Memory B cell (primary cell): ENCODE data around the gene NUP210.

ENCODE experiments used
- ATAC-seq: fragments of 150-1000 bp; cut with Tn5 transposase; 2 replicates; pipeline ENCODE4 v1.10.0; 2021; ENCODE audit warnings: low read depth, mild to moderate bottlenecking, moderate library complexity
- DNase-seq, 2 donors: peaks; one replicate each; pipeline ENCODE4 v3.0.0; 2022; ENCODE audit warnings: low spot score in 2 of 2
- H3K27ac Mint-ChIP-seq: one replicate; pipeline ENCODE4 v1.8.0; 2022; ENCODE audit warnings: mild to moderate bottlenecking, moderate library complexity, mixed read lengths
- H3K27me3 Mint-ChIP-seq: one replicate; pipeline ENCODE4 v1.8.0; 2022; ENCODE audit warnings: mixed read lengths
- H3K36me3 Mint-ChIP-seq: one replicate; pipeline ENCODE4 v1.8.0; 2022; ENCODE audit warnings: mild to moderate bottlenecking, mixed read lengths
- H3K4me1 Mint-ChIP-seq: one replicate; pipeline ENCODE4 v1.8.0; 2022; ENCODE audit warnings: mixed read lengths
- H3K4me3 Mint-ChIP-seq: one replicate; pipeline ENCODE4 v1.8.0; 2022; ENCODE audit warnings: mild to moderate bottlenecking, moderate library complexity, mixed read lengths
- H3K9me3 Mint-ChIP-seq: one replicate; pipeline ENCODE4 v1.8.0; 2022; ENCODE audit warnings: mixed read lengths

The NUP210 gene

DNA sequence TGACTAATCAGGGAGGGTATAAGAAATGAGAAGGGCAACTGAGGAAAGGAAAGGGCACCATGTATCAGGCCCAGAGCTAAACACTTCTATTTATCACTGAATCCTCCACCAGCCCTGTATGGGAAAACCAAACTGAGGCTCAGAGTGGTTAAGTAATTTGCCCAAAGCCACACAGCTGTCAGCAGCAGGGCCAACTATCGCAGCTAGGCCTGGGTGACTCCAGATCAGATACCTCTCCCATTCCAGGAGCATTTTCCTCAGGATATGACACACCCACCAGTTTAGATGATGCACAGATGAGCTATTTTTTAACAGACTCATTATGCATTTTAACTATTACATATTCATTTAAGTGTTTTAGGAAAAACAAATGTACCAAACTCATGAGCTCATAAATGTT, 14.5 kb downstream of the NUP210 start:
- Mint-ChIP-seq H3K9me3 (peaks cover 2% of the 10 kb centered on the region), H3K4me3 (no peak overlapping the region), H3K4me1 (peaks cover 21% of the 10 kb centered on the region), H3K36me3 (peaks cover 19% of the 10 kb centered on the region), H3K27me3 (no peaks in the 10 kb centered on the region), H3K27ac (no peak overlapping the region)
- DNase-seq (no peak), ATAC-seq (no peak)

DNA sequence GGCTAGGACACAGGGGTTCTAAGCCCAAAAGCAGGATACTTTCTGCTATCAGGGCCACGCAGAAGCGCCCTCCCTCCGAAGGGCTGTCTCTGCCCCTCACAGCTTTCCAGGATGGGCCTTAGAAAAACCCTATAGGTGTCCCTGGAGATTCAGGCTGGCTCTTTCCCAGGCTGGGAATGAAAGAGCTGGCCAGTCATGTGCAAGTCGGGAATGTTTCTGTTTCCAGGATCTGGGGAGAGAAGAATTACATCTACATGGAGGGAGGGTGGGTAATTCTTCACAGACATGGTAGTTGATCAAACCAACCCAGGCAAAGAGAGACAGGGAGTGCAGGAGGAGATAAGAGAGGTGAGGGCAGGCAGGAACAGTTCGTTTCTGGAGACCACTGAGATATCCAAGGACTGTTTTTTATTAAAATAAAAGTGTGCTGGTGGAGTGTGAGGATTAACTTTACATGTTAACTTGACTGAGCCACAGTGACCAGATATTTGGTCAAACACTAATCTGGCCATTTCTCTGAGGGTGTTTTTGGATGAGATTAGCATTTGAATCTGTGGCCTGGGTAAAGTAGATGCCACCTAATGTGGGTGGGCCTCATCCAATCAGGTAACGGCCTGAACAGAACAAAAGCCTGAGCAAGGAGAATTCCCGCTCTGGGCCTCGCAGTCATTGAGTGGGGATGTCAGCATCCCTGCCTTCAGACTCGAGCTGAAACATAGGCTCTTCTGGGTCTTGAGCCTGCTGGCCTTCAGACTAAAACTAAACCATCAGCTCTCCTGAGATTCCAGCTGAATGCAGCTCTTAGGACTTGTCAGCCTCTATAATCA, 15.3 kb downstream of the NUP210 start:
- Mint-ChIP-seq H3K27ac (peak overlapping the region; percentile 69), H3K9me3 (peaks cover 2% of the 10 kb centered on the region), H3K36me3 (peaks cover 19% of the 10 kb centered on the region), H3K27me3 (no peaks in the 10 kb centered on the region), H3K4me3 (no peak overlapping the region), H3K4me1 (peaks cover 21% of the 10 kb centered on the region)
- ATAC-seq, result no peak
- no peak for DNase-seq

DNA sequence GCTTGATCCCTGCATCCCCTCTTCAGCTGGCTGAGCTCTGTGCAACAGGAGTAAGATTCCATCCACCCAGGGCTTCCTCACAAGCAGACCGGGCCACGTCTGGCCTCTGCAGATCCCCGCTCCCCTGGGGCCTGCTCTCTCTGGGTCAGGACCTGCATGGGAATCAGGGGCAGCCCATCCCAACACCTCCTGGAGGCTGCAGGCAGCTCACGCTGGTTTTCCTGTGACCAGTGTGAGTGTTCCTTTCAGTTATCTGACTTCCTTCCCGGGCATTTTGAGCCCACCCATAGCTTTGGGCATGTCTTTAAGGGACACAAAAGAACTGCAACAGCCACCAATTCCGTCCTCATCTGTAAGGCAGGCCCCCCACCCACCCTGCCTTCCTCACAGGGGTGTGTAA, 16.3 kb downstream of the NUP210 start:
- Mint-ChIP-seq H3K27me3 (no peaks in the 10 kb centered on the region), H3K27ac (peak overlapping the region; percentile 69), H3K9me3 (peaks cover 2% of the 10 kb centered on the region), H3K4me3 (no peak overlapping the region), H3K36me3 (peaks cover 15% of the 10 kb centered on the region), H3K4me1 (peaks cover 21% of the 10 kb centered on the region)
- DNase-seq (no peak), ATAC-seq (no peak)

DNA sequence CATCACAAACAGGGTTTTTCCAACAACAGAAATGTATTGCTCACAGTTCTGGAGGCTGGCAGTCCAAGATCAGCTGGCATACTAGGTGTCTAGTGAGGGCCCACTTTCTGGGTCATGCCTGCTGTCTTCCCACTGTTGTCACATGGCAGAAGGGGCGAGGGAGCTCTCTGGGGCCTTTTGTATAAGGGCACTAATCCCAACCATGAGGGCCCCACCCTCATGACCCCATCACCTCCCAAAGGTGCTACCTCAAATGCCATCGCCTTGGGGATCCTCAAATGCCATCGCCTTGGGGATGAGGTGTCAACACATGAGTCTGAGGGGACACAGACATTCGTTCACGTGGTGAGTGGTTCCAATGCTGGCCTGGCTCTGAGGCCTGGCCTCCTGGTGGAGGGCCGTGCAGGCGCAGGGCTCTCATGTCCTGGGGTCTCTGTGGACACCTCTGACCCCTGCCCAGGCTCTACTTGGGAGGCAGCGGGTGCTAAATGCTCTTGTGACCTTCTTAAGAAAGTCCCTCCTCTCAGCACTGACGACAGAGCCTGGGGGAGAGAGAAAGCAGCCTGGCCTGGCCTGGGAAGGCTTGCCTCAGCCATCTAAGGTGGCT, 16.8 kb downstream of the NUP210 start:
- ATAC-seq (no peak), DNase-seq (no peak)
- H3K27ac Mint-ChIP-seq, result no peak overlapping the region
- no peak overlapping the region for H3K4me3 Mint-ChIP-seq
- H3K4me1 Mint-ChIP-seq, result peaks cover 21% of the 10 kb centered on the region
- H3K9me3 Mint-ChIP-seq, result peaks cover 2% of the 10 kb centered on the region
- no peaks in the 10 kb centered on the region for H3K27me3 Mint-ChIP-seq
- peaks cover 13% of the 10 kb centered on the region for H3K36me3 Mint-ChIP-seq

DNA sequence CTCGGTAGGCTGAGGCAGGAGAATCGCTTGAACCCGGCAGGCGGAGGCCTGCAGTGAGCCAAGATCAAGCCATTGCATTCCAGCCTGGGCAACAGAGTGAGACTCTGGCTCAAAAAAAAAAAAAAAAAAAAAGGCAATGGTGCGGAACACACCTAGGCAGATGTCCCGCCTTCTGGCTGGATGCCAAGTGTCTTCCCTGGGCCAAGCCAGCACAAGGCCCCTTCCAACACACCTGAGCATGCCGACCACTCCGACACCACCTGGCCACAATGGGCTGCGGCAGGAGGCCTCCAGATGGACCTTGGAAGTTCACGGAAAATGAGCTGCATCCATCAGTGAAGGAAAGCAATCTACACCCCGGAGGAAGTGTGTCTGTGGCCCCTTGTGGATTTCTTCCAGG, 19.0 kb downstream of the NUP210 start:
- peaks cover 12% of the 10 kb centered on the region for H3K4me1 Mint-ChIP-seq
- peaks cover 13% of the 10 kb centered on the region for H3K36me3 Mint-ChIP-seq
- H3K27me3 Mint-ChIP-seq, result no peaks in the 10 kb centered on the region
- no peak for DNase-seq
- H3K27ac Mint-ChIP-seq, result no peak overlapping the region
- no peak overlapping the region for H3K4me3 Mint-ChIP-seq
- H3K9me3 Mint-ChIP-seq, result no peaks in the 10 kb centered on the region
- no peak for ATAC-seq

DNA sequence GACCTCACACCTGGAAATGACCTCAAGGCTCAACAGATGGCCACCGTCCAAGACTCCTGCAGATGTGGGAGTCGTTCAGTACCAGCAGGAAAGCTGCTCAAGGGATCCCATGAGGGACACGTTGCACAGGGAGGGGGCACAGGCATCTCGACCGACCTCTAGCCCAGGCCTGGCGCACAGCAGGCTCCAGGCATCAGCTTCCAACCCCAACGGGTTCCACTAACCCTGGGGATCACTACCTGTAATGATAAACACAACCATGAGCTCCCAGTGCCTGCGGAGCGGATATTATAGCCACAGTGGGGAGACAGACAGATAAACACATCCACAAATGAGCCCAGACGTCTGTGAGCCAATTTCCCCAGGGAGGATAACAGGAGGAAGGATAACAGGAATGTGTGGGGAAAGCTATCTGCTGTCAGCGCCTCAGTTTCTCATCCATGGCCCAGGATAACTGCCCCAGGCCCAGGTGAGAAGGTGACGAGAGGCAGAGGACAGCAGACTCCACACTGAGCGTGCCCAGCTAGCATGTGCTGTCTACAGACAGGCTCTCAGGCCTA, 19.9 kb downstream of the NUP210 start:
- H3K4me1 Mint-ChIP-seq, result peaks cover 8% of the 10 kb centered on the region
- no peak overlapping the region for H3K4me3 Mint-ChIP-seq
- peaks cover 19% of the 10 kb centered on the region for H3K36me3 Mint-ChIP-seq
- ATAC-seq (no peak), DNase-seq (no peak)
- no peaks in the 10 kb centered on the region for H3K27me3 Mint-ChIP-seq
- no peak overlapping the region for H3K27ac Mint-ChIP-seq
- no peaks in the 10 kb centered on the region for H3K9me3 Mint-ChIP-seq

DNA sequence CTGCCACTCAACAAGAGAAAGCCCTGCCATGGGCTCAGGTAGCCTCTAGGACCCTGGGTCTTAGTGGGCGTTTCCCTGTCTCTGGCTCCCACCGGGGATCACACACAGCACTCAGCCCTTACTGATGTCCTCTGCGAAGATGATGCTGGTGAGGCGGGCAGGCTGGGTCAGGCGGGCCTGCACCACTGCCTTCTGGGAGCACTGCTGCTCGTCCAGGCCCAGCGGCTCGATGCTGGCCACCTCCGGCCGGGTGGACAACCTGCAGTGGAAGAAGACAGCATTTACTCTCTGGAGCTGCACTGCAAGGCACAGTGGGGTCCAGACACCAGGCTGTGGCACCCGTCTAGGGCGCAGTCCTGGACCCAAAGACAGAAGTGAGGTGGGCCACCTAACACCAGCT, 20.5 kb downstream of the NUP210 start:
- H3K4me3 Mint-ChIP-seq, result no peak overlapping the region
- H3K9me3 Mint-ChIP-seq, result no peaks in the 10 kb centered on the region
- H3K27ac Mint-ChIP-seq, result no peak overlapping the region
- H3K27me3 Mint-ChIP-seq, result no peaks in the 10 kb centered on the region
- ATAC-seq (no peak), DNase-seq (no peak)
- H3K36me3 Mint-ChIP-seq, result peaks cover 22% of the 10 kb centered on the region
- peaks cover 7% of the 10 kb centered on the region for H3K4me1 Mint-ChIP-seq

DNA sequence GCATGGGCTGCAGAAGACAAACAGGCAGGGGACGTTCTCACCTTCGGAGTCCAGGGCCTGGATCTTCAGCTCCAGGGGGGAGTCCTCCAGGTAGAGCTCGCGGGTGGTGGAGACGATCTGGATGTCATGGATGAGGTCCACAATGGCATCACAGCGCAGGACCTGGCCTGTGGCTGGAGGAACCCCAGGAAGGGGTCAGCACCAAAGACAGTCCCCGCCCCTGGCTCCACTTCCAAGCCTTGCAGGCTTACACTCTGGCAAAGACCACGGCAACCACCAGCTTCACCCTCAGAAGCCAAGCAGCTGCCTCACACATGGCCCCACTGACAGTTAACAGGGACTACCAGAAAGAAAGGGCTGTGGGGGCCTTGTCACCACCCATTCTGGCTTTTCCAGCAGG, 22.8 kb downstream of the NUP210 start:
- Mint-ChIP-seq H3K4me3 (no peak overlapping the region), H3K9me3 (no peaks in the 10 kb centered on the region), H3K27ac (no peak overlapping the region), H3K4me1 (peaks cover 4% of the 10 kb centered on the region), H3K36me3 (peaks cover 20% of the 10 kb centered on the region), H3K27me3 (no peaks in the 10 kb centered on the region)
- no peak for ATAC-seq
- DNase-seq, result no peak

DNA sequence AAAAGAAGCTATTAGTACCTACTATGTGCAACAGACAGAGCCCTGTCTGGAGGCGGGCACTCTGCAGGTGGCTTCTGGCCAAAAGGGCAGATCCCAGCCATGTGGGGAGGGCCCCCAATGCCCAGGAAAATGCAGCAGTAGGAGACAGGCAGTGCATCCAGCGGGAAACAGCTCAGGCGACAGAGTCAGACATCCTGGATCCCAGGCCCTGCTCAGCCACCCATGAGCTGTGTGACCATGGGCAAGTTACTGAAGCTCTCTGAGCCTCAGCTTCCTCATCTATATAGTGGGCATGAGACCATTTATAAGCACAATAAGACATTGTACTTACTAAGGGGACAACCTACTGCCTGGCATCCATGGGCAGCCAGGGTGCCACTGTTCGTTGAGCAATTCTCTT, 25.8 kb downstream of the NUP210 start:
- ATAC-seq (no peak), DNase-seq (no peak)
- Mint-ChIP-seq H3K9me3 (no peaks in the 10 kb centered on the region), H3K36me3 (peaks cover 28% of the 10 kb centered on the region), H3K27me3 (no peaks in the 10 kb centered on the region), H3K4me3 (no peak overlapping the region), H3K4me1 (peaks cover 3% of the 10 kb centered on the region), H3K27ac (no peak overlapping the region)

DNA sequence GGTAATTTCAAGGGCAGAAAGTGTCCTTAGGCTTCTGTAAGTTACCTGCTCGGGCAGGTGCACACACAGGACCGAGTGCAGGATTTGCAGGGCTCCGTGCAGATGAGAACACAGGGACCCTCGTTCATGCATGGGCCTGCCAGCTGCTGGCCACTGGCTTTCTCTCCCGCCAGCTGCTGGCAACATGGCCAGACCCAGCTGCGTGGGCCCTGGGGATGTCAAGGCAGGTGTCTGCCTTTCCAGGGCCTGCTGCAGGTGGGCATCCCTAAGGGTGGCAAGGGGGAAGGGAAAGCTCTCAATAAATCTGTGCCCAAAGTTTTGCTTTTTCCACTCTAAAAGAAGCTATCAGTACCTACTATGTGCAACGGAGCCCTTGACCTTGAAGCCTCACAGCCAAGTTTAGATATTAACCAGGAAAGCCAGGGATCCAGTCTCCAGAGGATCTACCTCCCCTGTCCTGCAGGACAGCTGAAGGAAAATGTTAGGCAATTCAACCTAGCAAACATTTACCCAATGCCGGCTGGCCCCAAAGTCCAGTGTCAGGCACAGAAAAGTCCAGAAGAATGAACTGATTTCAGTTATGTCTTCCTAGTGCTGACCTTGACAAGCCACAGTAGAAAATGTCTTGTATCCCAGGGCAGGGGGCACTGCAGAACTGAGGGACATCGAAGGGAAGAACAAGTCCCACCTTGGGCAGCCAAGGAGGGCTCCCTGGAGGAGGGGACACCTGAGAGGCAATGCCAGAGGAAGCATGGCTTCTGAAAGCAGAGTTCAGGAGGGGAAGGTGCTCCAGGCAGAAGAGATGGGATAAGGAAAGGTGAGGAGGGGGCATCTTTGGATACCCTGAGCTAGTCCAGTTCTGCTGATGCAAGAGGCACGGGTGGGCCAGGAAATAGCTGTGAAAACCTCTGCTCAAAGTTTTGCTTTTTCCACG, 26.4 kb downstream of the NUP210 start:
- Mint-ChIP-seq H3K36me3 (peaks cover 33% of the 10 kb centered on the region), H3K27me3 (no peaks in the 10 kb centered on the region), H3K27ac (no peak overlapping the region), H3K4me1 (peaks cover 3% of the 10 kb centered on the region), H3K9me3 (no peaks in the 10 kb centered on the region), H3K4me3 (no peak overlapping the region)
- no peak for ATAC-seq
- no peak for DNase-seq

DNA sequence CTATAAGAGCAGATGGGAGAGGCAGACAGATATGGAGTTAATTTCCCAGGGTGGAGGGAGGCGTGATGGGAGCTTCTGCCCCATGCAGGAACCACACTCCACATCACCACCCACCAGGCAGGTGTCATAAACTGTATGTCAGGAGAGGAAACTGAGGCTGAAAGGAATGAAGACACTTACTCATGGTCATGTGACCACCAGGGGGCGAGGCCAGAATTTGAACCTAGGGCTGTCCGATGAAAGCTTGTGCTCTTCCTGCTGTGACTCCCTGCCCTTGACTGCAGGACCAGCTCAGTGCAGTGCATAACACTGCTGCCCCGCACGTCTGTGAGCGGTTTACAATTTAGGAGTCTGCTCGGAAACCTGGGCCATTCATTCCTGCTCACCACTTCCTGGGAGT, 28.8 kb downstream of the NUP210 start:
- no peak overlapping the region for H3K27ac Mint-ChIP-seq
- ATAC-seq (peak; percentile 39), DNase-seq (no peak)
- peaks cover 4% of the 10 kb centered on the region for H3K4me1 Mint-ChIP-seq
- H3K36me3 Mint-ChIP-seq, result peaks cover 32% of the 10 kb centered on the region
- no peaks in the 10 kb centered on the region for H3K9me3 Mint-ChIP-seq
- no peak overlapping the region for H3K4me3 Mint-ChIP-seq
- no peaks in the 10 kb centered on the region for H3K27me3 Mint-ChIP-seq

DNA sequence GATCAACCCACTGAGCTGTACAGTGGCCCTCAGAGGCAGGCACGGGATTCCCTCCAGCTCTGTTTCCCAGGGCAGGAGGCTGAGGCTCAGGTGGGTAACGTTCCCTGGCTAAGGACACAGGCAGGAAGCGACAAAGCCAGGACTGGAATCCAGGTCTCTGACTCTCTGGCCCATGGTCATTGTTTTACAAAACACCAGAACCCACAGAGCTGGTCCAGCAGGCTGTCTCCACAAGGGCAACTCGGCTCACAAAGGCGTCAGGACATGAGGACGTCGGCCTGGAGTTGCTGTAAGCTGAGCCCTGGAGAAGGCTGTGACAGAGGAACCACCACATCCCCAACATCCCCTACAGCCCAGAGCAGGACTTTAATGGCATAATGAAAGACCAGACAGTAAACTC, 30.7 kb downstream of the NUP210 start:
- Mint-ChIP-seq H3K36me3 (peaks cover 39% of the 10 kb centered on the region), H3K4me1 (peaks cover 10% of the 10 kb centered on the region), H3K27me3 (no peaks in the 10 kb centered on the region), H3K4me3 (no peak overlapping the region), H3K9me3 (no peaks in the 10 kb centered on the region), H3K27ac (no peak overlapping the region)
- DNase-seq, result no peak
- no peak for ATAC-seq

DNA sequence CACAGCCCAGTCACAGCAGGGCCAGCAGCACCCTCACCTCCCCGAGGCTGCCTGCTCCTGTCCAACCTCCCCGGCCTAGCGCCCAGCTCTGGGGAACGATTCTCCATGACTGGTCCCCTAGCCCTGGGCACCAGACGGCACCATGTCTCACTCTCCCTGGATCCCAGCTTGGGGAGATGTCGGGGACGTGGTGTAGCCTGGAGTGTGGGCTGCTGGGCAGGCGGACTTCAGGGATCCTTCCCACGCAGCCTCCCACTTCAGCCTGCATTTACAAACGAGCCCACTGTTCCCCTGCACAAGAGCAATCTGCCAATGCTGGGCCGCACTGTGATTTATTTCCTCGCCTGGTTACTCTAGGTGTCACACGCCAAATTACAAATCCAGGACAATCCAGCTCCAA, 31.3 kb downstream of the NUP210 start:
- no peaks in the 10 kb centered on the region for H3K9me3 Mint-ChIP-seq
- ATAC-seq (no peak), DNase-seq (no peak)
- H3K27ac Mint-ChIP-seq, result no peak overlapping the region
- H3K4me1 Mint-ChIP-seq, result peaks cover 10% of the 10 kb centered on the region
- H3K27me3 Mint-ChIP-seq, result no peaks in the 10 kb centered on the region
- peaks cover 36% of the 10 kb centered on the region for H3K36me3 Mint-ChIP-seq
- H3K4me3 Mint-ChIP-seq, result no peak overlapping the region
